Mesenchymal stem cell (in vitro differentiated cells and primary cell): Measurements from ENCODE around the gene FLRT2. TPM values are rescaled to one million over a fixed set of nuclear protein-coding genes. Genes with fewer than 3 reads are reported as not detected.

Source experiments
- DNase-seq: peaks from one replicate; pipeline ENCODE4 v3.0.0-alpha.2; 2013
- H2AFZ ChIP-seq: one replicate; pipeline ENCODE4 v1.6.1; 2013; ENCODE audit warnings: low read depth, mild to moderate bottlenecking, control low read depth, inconsistent platforms, low read length, moderate library complexity
- H2AK5ac ChIP-seq: 2 replicates; pipeline ENCODE4 v1.6.1; 2013; ENCODE audit warnings: low read length, moderate library complexity, mild to moderate bottlenecking, inconsistent platforms; ENCODE audit not compliant: severe bottlenecking
- H2BK120ac ChIP-seq: one replicate; pipeline ENCODE4 v1.6.1; 2013; ENCODE audit warnings: low read depth, mild to moderate bottlenecking, inconsistent platforms, low read length, moderate library complexity
- H2BK12ac ChIP-seq, 2 experiments: one replicate each; pipeline ENCODE4 v1.6.1; 2013; ENCODE audit warnings: inconsistent platforms in 2 of 2, low read length in 2 of 2, mild to moderate bottlenecking in 2 of 2, moderate library complexity in 2 of 2, control low read depth in 1 of 2
- H2BK15ac ChIP-seq: one replicate; pipeline ENCODE4 v1.6.1; 2013; ENCODE audit warnings: mild to moderate bottlenecking, low read depth, inconsistent platforms; ENCODE audit not compliant: poor library complexity, severe bottlenecking
- H2BK5ac ChIP-seq: 2 replicates; pipeline ENCODE4 v1.6.1; 2013; ENCODE audit warnings: low read depth, mild to moderate bottlenecking, low read length, control low read depth, inconsistent platforms; ENCODE audit not compliant: poor library complexity, severe bottlenecking
- H3K14ac ChIP-seq, 2 experiments: one replicate each; pipeline ENCODE4 v1.6.1; 2013; ENCODE audit warnings: inconsistent platforms in 2 of 2, low read length in 2 of 2, control low read depth in 1 of 2, mild to moderate bottlenecking in 1 of 2, moderate library complexity in 1 of 2
- H3K18ac ChIP-seq, 2 experiments: one replicate each; pipeline ENCODE4 v1.6.1; 2013; ENCODE audit warnings: inconsistent platforms in 2 of 2, low read length in 2 of 2, control low read depth in 1 of 2, low read depth in 1 of 2, mild to moderate bottlenecking in 1 of 2
- H3K23ac ChIP-seq, 2 experiments: one replicate each; pipeline ENCODE4 v1.6.1; 2013; ENCODE audit warnings: inconsistent platforms in 2 of 2, low read length in 2 of 2, mild to moderate bottlenecking in 2 of 2, moderate library complexity in 2 of 2, control low read depth in 1 of 2
- H3K27ac ChIP-seq: 2 replicates; pipeline ENCODE4 v1.5.1; 2013; ENCODE audit warnings: mild to moderate bottlenecking, moderate library complexity, low read length, control low read depth, inconsistent platforms; ENCODE audit not compliant: poor library complexity, severe bottlenecking
- H3K27me3 ChIP-seq, 2 experiments: 2 replicates each; pipeline versions ENCODE4 v1.6.1 to v1.7.0; 2013; ENCODE audit warnings: low read length in 2 of 2, mild to moderate bottlenecking in 2 of 2, moderate library complexity in 2 of 2, control low read depth in 1 of 2, inconsistent platforms in 1 of 2; ENCODE audit not compliant: control insufficient read depth in 1 of 2, insufficient read depth in 1 of 2
- H3K36me3 ChIP-seq, 2 experiments: 2 replicates each; pipeline versions ENCODE4 v1.6.1 to v1.7.0; 2013; ENCODE audit warnings: low read length in 2 of 2, control low read depth in 1 of 2, inconsistent platforms in 1 of 2, low read depth in 1 of 2, mild to moderate bottlenecking in 1 of 2; ENCODE audit not compliant: insufficient read depth in 2 of 2, control insufficient read depth in 1 of 2
- H3K4ac ChIP-seq, 2 experiments: one replicate each; pipeline ENCODE4 v1.6.1; 2013; ENCODE audit warnings: inconsistent platforms in 2 of 2, low read length in 2 of 2, mild to moderate bottlenecking in 2 of 2, moderate library complexity in 2 of 2, control low read depth in 1 of 2, low read depth in 1 of 2
- H3K4me1 ChIP-seq: 2 replicates; pipeline ENCODE4 v1.6.1; 2013; ENCODE audit warnings: low read depth, low read length, control low read depth; ENCODE audit not compliant: control insufficient read depth, insufficient read depth
- H3K4me2 ChIP-seq: 2 replicates; pipeline ENCODE4 v1.6.1; 2013; ENCODE audit warnings: low read length, mild to moderate bottlenecking, inconsistent platforms; ENCODE audit not compliant: poor library complexity, severe bottlenecking
- H3K4me3 ChIP-seq, 2 experiments: 2 replicates each; pipeline versions ENCODE4 v1.5.1 to v1.7.0; 2013; ENCODE audit warnings: low read length in 2 of 2, mild to moderate bottlenecking in 2 of 2, control low read depth in 1 of 2, low read depth in 1 of 2; ENCODE audit not compliant: insufficient read depth in 1 of 2
- H3K79me1 ChIP-seq: replicated peaks from 2 replicates; pipeline ENCODE4 v1.6.1; 2013; ENCODE audit warnings: mild to moderate bottlenecking, control low read depth, low read length, inconsistent platforms; ENCODE audit not compliant: poor library complexity, severe bottlenecking
- H3K9ac ChIP-seq: 2 replicates; pipeline ENCODE4 v1.7.0; 2013; ENCODE audit warnings: mild to moderate bottlenecking, low read length, moderate library complexity
- H3K9me3 ChIP-seq: 2 replicates; pipeline ENCODE4 v1.7.0; 2013; ENCODE audit warnings: mild to moderate bottlenecking, low read length; ENCODE audit not compliant: control insufficient read depth
- H4K8ac ChIP-seq: one replicate; pipeline ENCODE4 v1.6.1; 2013; ENCODE audit warnings: inconsistent platforms, mild to moderate bottlenecking, low read length, moderate library complexity
- H4K91ac ChIP-seq: one replicate; pipeline ENCODE4 v1.6.1; 2013; ENCODE audit warnings: mild to moderate bottlenecking, low read length, inconsistent platforms
- WGBS: methylation state at CpG from one replicate; pipeline ENCODE4 v1.1.7; 2013; ENCODE audit warnings: mixed read lengths; 5-methylcytosine and 5-hydroxymethylcytosine counted together
- polyA plus RNA-seq, 2 experiments: library from polyadenylated mRNA; stranded (reverse); fragments of 200-250 nt; gene quantifications; one replicate each; pipeline ENCODE4 v1.2.3, GENCODE V29; 2013

FLRT2 gene
- polyA plus RNA-seq (2013, experiment 1 of 2): 11.8 TPM
- 11.0 TPM for polyA plus RNA-seq (2013, experiment 2 of 2)

- DNase-seq: peak; percentile 72
- Histone ChIP-seq H3K18ac (peak within 1 kb of the TSS; percentile 92 to 96), H2AFZ (peak within 1 kb of the TSS; percentile 75), H3K9ac (peak within 1 kb of the TSS; percentile 98), H2BK12ac (peak within 1 kb of the TSS; percentile 86 to 96), H3K27ac (peak within 1 kb of the TSS; percentile 95), H3K79me1 (peaks cover 8% of the 10 kb centered on the region), H3K27me3 (no peaks in the 10 kb centered on the region), H4K91ac (peak within 1 kb of the TSS; percentile 74), H3K4me3 (peak within 1 kb of the TSS; percentile 83 to 98), H2BK120ac (peak within 1 kb of the TSS; percentile 67), H2BK5ac (peak within 1 kb of the TSS; percentile 81), H3K36me3 (peaks cover 0 to 3% of the 10 kb centered on the region in 2 experiments), H3K23ac (peak within 1 kb of the TSS in 1 of 2 experiments; percentile 89), H2AK5ac (no peak within 1 kb of the TSS), H3K4ac (peak within 1 kb of the TSS; percentile 91), H2BK15ac (peak within 1 kb of the TSS; percentile 78), H3K9me3 (no peaks in the 10 kb centered on the region), H3K14ac (peak within 1 kb of the TSS in 1 of 2 experiments; percentile 82), H3K4me1 (peaks cover 11% of the 10 kb centered on the region), H3K4me2 (peak within 1 kb of the TSS; percentile 96), H4K8ac (peak within 1 kb of the TSS; percentile 35)
- WGBS: under 1% methylated on average over 54 of the region's 57 CpGs
Measured at GRCh38 chr14:85529803-85530574, at the start of gene FLRT2. Gene FLRT2, plus strand, starts transcription at chr14:85530144. Its CDS starts 91,371 bp downstream, at chr14:85621515.

GRCh38 chr14:85481471-85481870 lies 48.5 kb upstream of the FLRT2 start:
- Histone ChIP-seq H3K79me1 (no peaks in the 10 kb centered on the region), H3K4me1 (no peaks in the 10 kb centered on the region), H4K8ac (no peak overlapping the region), H2BK12ac (no peak overlapping the region), H3K4me2 (no peak overlapping the region), H3K4me3 (no peak overlapping the region), H3K14ac (no peak overlapping the region), H2AK5ac (no peak overlapping the region), H2BK120ac (no peak overlapping the region), H3K9ac (no peak overlapping the region), H3K27me3 (no peaks in the 10 kb centered on the region), H3K36me3 (no peaks in the 10 kb centered on the region), H3K9me3 (no peaks in the 10 kb centered on the region), H4K91ac (no peak overlapping the region), H3K18ac (no peak overlapping the region), H2BK15ac (no peak overlapping the region), H3K27ac (no peak overlapping the region), H3K4ac (no peak overlapping the region), H2AFZ (no peak overlapping the region), H3K23ac (no peak overlapping the region), H2BK5ac (no peak overlapping the region)
- DNase-seq: no peak
- 91% methylated on average over 1 of the region's 3 CpGs for WGBS

- H3K4me1 ChIP-seq: no peaks in the 10 kb centered on the region
- H3K14ac ChIP-seq: no peak overlapping the region
- no peaks in the 10 kb centered on the region for H3K9me3 ChIP-seq
- no peaks in the 10 kb centered on the region for H3K79me1 ChIP-seq
- H2AK5ac ChIP-seq: no peak overlapping the region
- no peak overlapping the region for H2BK5ac ChIP-seq
- no peak overlapping the region for H3K9ac ChIP-seq
- DNase-seq: no peak
- H3K4ac ChIP-seq: no peak overlapping the region
- no peaks in the 10 kb centered on the region for H3K36me3 ChIP-seq
- no peak overlapping the region for H2AFZ ChIP-seq
- WGBS: 91% methylated on average over 4 of the region's 4 CpGs
- H3K27ac ChIP-seq: no peak overlapping the region
- no peak overlapping the region for H4K91ac ChIP-seq
- no peak overlapping the region for H3K18ac ChIP-seq
- no peak overlapping the region for H2BK15ac ChIP-seq
- no peaks in the 10 kb centered on the region for H3K27me3 ChIP-seq
- no peak overlapping the region for H2BK120ac ChIP-seq
- H3K4me3 ChIP-seq: no peak overlapping the region
- H3K23ac ChIP-seq: no peak overlapping the region
- H2BK12ac ChIP-seq: no peak overlapping the region
- H4K8ac ChIP-seq: no peak overlapping the region
- H3K4me2 ChIP-seq: no peak overlapping the region
Measured at GRCh38 chr14:85482552-85482951, 47.4 kb upstream of the FLRT2 start.

- no peaks in the 10 kb centered on the region for H3K9me3 ChIP-seq
- H3K14ac ChIP-seq: no peak overlapping the region
- no peak overlapping the region for H3K4me3 ChIP-seq
- no peak overlapping the region for H3K4ac ChIP-seq
- H2BK5ac ChIP-seq: no peak overlapping the region
- H4K8ac ChIP-seq: no peak overlapping the region
- no peak overlapping the region for H3K23ac ChIP-seq
- H3K79me1 ChIP-seq: no peaks in the 10 kb centered on the region
- no peak overlapping the region for H2BK12ac ChIP-seq
- no CpG with 5 or more reads among the region's 2 CpGs for WGBS
- no peaks in the 10 kb centered on the region for H3K27me3 ChIP-seq
- no peak overlapping the region for H2AK5ac ChIP-seq
- no peak overlapping the region for H4K91ac ChIP-seq
- no peak for DNase-seq
- no peak overlapping the region for H2BK120ac ChIP-seq
- peak overlapping the region; percentile 33 for H3K9ac ChIP-seq
- H2AFZ ChIP-seq: no peak overlapping the region
- H2BK15ac ChIP-seq: no peak overlapping the region
- H3K4me2 ChIP-seq: no peak overlapping the region
- H3K36me3 ChIP-seq: no peaks in the 10 kb centered on the region
- H3K4me1 ChIP-seq: no peaks in the 10 kb centered on the region
- no peak overlapping the region for H3K18ac ChIP-seq
- H3K27ac ChIP-seq: no peak overlapping the region
Measured at GRCh38 chr14:85483037-85483436, 46.9 kb upstream of the FLRT2 start.
